K562 (cell line): ENCODE data around the gene GAPDH. TPM values are rescaled to one million over a fixed set of nuclear protein-coding genes. Genes with fewer than 3 reads are reported as not detected.
A peak's percentile ranks its signal among the peaks of the same experiment; 100 is the strongest.

Source experiments
- CBX5 ChIP-seq: IDR thresholded peaks from 2 replicates; pipeline ENCODE4 v1.6.1; 2014; ENCODE audit warnings: low read depth, borderline replicate concordance
- HSF4 ChIP-seq: fragments of 250-450 bp; sonication (Bioruptor Pico); IDR thresholded peaks from 2 replicates; pipeline ENCODE4 v2.1.2; 2022; ENCODE audit warnings: mild to moderate bottlenecking, moderate library complexity, borderline replicate concordance
- L3MBTL2 ChIP-seq: fragments of 450-650 bp; IDR thresholded peaks from 2 replicates; pipeline ENCODE4 v1.6.1; 2016; ENCODE audit warnings: mild to moderate bottlenecking, moderate library complexity
- MYNN ChIP-seq, 2 experiments: sonication (generic); formaldehyde crosslinking in 1 of 2; IDR thresholded peaks; 2 replicates each; pipeline versions ENCODE4 v1.5.0 to v1.6.1; 2016 to 2020; ENCODE audit warnings: antibody characterized with exemption in 1 of 2, missing genetic modification reagents in 1 of 2
- NEUROD1 ChIP-seq: fragments of 150-350 bp; IDR thresholded peaks from 2 replicates; pipeline ENCODE4 v1.6.1; 2014; ENCODE audit warnings: borderline replicate concordance, low read length, low read depth; ENCODE audit not compliant: partially characterized antibody
- POLR3G ChIP-seq: IDR thresholded peaks from 2 replicates; pipeline ENCODE4 v1.6.1; 2011; ENCODE audit not compliant: insufficient read length, insufficient replicate concordance; ENCODE audit errors: extremely low read depth
- ZNF274 ChIP-seq: IDR thresholded peaks from 2 replicates; pipeline ENCODE4 v1.6.1; 2011; ENCODE audit warnings: low read depth, mild to moderate bottlenecking, low read length, moderate library complexity, borderline replicate concordance
- ZNF696 ChIP-seq: fragments of 250-450 bp; sonication (Bioruptor Pico); conservative IDR thresholded peaks from 2 replicates; pipeline ENCODE4 v1.4.0; 2020; ENCODE audit warnings: mild to moderate bottlenecking, moderate library complexity
- polyA plus RNA-seq, 8 experiments: library from polyadenylated mRNA; depleted of rRNA in 4 of 8; stranded (reverse) in 5 of 8; unstranded in 3 of 8; fragments of >200 nt; fragmentation: Nextera tagmentation in 2 of 8; fragmentation: Illumina TruSeq in 1 of 8; extraction: Ambion mirVana in 2 of 8; extraction: Trizol in 1 of 8; gene quantifications; 2 replicates each; pipeline versions ENCODE4 v1.2.1 to v1.2.3, GENCODE V29; 2011 to 2014; ENCODE audit warnings: inconsistent platforms in 1 of 8, missing spikeins in 1 of 8
- total RNA-seq, 7 experiments: library from RNA; depleted of rRNA in 6 of 7; stranded (reverse); fragments of >200 nt in 6 of 7; fragmentation: Illumina TruSeq in 2 of 7; extraction: Trizol in 2 of 7; gene quantifications; 2 replicates each; pipeline versions ENCODE4 v1.2.1 to v1.2.3, GENCODE V29; 2011 to 2021; ENCODE audit warnings: low replicate concordance in 1 of 7
- TF ChIP-seq, protein P1 (sequence below): fragments of 450-650 bp; IDR thresholded peaks from 2 replicates; pipeline ENCODE4 v1.6.1; 2016; ENCODE audit warnings: missing biosample characterization, missing genetic modification characterization
- TF ChIP-seq, protein P2 (sequence below), 2 experiments: fragments of 150-350 bp in 1 of 2; IDR thresholded peaks; 2 replicates each; pipeline ENCODE4 v1.6.1; 2012 to 2016; ENCODE audit warnings: low read depth in 2 of 2, low read length in 2 of 2, mild to moderate bottlenecking in 1 of 2, moderate library complexity in 1 of 2
- TF ChIP-seq, protein P3 (sequence below): IDR thresholded peaks from 2 replicates; pipeline ENCODE4 v1.6.1; 2011; ENCODE audit warnings: borderline replicate concordance, low read depth, mild to moderate bottlenecking, moderate library complexity, low read length; ENCODE audit not compliant: insufficient read depth, poor library complexity, severe bottlenecking
- TF ChIP-seq, protein P4 (sequence below): conservative IDR thresholded peaks from 2 replicates; pipeline ENCODE4 v1.6.1; 2011; ENCODE audit warnings: low read depth, mild to moderate bottlenecking, low read length; ENCODE audit not compliant: control insufficient read depth
- TF ChIP-seq, protein P5 (sequence below): sonication (generic); formaldehyde crosslinking; IDR thresholded peaks from 2 replicates; pipeline ENCODE4 v1.8.0; 2022; ENCODE audit warnings: mild to moderate bottlenecking, missing genetic modification reagents

Gene GAPDH
- total and polyA plus RNA-seq, 9 of the 15 experiments (the other 6 are each of a cell fraction or from before 2014, with no cell fraction given): 2,206 to 6,793 (median 4,217) TPM

DNA sequence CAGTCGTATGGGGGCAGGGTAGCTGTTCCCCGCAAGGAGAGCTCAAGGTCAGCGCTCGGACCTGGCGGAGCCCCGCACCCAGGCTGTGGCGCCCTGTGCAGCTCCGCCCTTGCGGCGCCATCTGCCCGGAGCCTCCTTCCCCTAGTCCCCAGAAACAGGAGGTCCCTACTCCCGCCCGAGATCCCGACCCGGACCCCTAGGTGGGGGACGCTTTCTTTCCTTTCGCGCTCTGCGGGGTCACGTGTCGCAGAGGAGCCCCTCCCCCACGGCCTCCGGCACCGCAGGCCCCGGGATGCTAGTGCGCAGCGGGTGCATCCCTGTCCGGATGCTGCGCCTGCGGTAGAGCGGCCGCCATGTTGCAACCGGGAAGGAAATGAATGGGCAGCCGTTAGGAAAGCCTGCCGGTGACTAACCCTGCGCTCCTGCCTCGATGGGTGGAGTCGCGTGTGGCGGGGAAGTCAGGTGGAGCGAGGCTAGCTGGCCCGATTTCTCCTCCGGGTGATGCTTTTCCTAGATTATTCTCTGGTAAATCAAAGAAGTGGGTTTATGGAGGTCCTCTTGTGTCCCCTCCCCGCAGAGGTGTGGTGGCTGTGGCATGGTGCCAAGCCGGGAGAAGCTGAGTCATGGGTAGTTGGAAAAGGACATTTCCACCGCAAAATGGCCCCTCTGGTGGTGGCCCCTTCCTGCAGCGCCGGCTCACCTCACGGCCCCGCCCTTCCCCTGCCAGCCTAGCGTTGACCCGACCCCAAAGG, 804 bp downstream of the GAPDH start (continued):
- TF ChIP-seq, protein P1, sequence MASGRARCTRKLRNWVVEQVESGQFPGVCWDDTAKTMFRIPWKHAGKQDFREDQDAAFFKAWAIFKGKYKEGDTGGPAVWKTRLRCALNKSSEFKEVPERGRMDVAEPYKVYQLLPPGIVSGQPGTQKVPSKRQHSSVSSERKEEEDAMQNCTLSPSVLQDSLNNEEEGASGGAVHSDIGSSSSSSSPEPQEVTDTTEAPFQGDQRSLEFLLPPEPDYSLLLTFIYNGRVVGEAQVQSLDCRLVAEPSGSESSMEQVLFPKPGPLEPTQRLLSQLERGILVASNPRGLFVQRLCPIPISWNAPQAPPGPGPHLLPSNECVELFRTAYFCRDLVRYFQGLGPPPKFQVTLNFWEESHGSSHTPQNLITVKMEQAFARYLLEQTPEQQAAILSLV (tag): no peak
- TF ChIP-seq CBX5 (no peak), POLR3G (no peak), ZNF696 (CRISPR knock-in tag) (no peak), L3MBTL2 (no peak), MYNN (IDR thresholded peaks at IDR 0.05) (no peak), MYNN (CRISPR knock-in tag; IDR thresholded peaks at IDR 0.05) (no peak), ZNF274 (0 out of 2 replicates have a peak, but pooled peaks have one; percentile 10), HSF4 (CRISPR knock-in tag) (no peak), NEUROD1 (no peak)
- TF ChIP-seq, protein P2, sequence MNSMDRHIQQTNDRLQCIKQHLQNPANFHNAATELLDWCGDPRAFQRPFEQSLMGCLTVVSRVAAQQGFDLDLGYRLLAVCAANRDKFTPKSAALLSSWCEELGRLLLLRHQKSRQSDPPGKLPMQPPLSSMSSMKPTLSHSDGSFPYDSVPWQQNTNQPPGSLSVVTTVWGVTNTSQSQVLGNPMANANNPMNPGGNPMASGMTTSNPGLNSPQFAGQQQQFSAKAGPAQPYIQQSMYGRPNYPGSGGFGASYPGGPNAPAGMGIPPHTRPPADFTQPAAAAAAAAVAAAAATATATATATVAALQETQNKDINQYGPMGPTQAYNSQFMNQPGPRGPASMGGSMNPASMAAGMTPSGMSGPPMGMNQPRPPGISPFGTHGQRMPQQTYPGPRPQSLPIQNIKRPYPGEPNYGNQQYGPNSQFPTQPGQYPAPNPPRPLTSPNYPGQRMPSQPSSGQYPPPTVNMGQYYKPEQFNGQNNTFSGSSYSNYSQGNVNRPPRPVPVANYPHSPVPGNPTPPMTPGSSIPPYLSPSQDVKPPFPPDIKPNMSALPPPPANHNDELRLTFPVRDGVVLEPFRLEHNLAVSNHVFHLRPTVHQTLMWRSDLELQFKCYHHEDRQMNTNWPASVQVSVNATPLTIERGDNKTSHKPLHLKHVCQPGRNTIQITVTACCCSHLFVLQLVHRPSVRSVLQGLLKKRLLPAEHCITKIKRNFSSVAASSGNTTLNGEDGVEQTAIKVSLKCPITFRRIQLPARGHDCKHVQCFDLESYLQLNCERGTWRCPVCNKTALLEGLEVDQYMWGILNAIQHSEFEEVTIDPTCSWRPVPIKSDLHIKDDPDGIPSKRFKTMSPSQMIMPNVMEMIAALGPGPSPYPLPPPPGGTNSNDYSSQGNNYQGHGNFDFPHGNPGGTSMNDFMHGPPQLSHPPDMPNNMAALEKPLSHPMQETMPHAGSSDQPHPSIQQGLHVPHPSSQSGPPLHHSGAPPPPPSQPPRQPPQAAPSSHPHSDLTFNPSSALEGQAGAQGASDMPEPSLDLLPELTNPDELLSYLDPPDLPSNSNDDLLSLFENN (IDR thresholded peaks at IDR 0.05; ENCODE audit: low read depth in 2 of 2, low read length in 2 of 2): no peak
- TF ChIP-seq, protein P3, sequence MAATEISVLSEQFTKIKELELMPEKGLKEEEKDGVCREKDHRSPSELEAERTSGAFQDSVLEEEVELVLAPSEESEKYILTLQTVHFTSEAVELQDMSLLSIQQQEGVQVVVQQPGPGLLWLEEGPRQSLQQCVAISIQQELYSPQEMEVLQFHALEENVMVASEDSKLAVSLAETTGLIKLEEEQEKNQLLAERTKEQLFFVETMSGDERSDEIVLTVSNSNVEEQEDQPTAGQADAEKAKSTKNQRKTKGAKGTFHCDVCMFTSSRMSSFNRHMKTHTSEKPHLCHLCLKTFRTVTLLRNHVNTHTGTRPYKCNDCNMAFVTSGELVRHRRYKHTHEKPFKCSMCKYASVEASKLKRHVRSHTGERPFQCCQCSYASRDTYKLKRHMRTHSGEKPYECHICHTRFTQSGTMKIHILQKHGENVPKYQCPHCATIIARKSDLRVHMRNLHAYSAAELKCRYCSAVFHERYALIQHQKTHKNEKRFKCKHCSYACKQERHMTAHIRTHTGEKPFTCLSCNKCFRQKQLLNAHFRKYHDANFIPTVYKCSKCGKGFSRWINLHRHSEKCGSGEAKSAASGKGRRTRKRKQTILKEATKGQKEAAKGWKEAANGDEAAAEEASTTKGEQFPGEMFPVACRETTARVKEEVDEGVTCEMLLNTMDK: no peak
- TF ChIP-seq, protein P4, sequence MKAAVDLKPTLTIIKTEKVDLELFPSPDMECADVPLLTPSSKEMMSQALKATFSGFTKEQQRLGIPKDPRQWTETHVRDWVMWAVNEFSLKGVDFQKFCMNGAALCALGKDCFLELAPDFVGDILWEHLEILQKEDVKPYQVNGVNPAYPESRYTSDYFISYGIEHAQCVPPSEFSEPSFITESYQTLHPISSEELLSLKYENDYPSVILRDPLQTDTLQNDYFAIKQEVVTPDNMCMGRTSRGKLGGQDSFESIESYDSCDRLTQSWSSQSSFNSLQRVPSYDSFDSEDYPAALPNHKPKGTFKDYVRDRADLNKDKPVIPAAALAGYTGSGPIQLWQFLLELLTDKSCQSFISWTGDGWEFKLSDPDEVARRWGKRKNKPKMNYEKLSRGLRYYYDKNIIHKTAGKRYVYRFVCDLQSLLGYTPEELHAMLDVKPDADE: no peak; the same call in 1 of the 2 replicates
- TF ChIP-seq, protein P5, sequence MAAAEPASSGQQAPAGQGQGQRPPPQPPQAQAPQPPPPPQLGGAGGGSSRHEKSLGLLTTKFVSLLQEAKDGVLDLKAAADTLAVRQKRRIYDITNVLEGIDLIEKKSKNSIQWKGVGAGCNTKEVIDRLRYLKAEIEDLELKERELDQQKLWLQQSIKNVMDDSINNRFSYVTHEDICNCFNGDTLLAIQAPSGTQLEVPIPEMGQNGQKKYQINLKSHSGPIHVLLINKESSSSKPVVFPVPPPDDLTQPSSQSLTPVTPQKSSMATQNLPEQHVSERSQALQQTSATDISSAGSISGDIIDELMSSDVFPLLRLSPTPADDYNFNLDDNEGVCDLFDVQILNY: no peak
